GM19238 (cell line): ENCODE results near the gene SPATS2.
"Not testable (repeated sequence)": the region's sequence is repeated elsewhere in the genome, so short reads cannot be mapped to it uniquely, and the experiment has no call there.

Source experiments
- DNase-seq: peaks from one replicate; pipeline ENCODE4 v3.0.0; 2011; ENCODE audit warnings: low spot score; ENCODE audit not compliant: insufficient read length

The SPATS2 gene

DNA sequence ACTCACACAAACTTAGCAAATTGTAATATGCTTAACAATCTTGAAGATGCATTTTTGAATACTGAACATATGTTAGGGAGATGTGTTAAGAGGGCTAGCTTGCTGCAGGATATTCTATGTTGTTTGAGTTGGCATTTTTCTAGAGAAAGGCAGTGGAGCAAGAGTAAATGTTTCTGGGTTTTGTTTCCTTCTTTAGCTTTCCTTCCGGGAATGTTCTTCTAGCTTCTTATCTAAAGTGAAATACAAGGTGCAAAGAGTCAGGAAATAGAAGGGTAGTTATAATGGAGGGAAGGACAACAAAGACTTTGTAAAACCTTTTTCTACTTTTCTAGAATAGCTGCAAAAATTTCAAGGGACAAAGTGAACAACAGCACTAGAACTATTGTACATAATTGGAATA, 94.0 kb downstream of the SPATS2 start:
- DNase-seq, result no peak

DNA sequence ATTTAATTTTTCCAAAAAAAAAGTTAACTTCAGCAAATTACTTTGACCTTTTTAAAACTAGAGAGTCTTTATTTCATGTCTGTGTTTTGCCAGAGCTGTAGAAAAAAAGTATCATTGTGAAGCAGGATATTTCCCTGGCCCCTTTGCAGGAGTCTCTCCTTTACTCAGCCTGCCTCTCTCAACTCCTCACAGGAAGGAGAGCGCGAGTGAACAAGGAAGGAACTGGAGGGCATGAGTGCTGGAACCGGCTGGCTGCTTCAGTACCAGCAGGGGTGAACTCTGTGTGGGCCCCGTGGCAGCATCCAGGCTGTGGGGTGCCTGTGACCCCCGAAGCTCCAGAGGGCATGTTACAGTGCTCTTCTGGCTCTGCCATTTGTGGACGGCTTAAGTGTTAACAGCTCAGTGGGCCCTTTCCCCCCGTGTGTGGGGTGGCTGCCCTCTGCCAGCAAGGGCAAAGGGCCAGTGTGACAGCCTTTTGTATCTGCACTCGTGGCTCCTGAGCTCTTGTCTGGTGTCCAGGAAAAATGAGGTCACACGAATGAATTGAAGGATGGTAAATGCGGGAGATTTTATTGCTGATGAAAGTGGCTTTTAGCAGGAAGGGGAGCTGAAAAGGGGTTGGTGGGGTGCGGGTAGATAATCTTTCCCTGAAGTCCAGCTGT, 95.0 kb downstream of the SPATS2 start:
- no peak for DNase-seq

GRCh38 chr12:49465132-49465531, 97.9 kb downstream of the SPATS2 start:
- no peak for DNase-seq

GRCh38 chr12:49470986-49471385, 103.7 kb downstream of the SPATS2 start:
- no peak for DNase-seq

DNA sequence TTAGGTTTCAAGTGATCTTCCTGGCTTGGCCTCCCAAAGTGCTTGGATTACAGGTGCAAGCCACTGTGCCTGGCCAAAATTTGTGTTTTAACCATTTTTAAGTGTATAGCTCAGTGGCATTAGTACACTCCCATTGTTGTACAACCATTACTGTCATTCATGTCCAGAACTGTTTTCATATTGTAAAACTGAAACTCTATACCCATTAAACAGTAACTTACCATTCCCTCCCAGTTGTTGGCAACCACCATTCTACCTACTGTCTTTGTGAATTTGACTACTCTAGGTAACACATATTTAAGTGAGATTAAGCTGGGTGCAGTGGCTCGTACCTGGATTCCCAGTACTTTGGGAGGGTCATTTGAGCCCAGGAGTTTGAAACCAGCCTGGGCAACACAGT, 104.3 kb downstream of the SPATS2 start:
- no peak for DNase-seq

GRCh38 chr12:49476091-49476490, 108.8 kb downstream of the SPATS2 start:
- no peak for DNase-seq

GRCh38 chr12:49478949-49479664, 111.8 kb downstream of the SPATS2 start:
- DNase-seq, result no peak

- no peak for DNase-seq
Observed at GRCh38 chr12:49482095-49483051, 115.1 kb downstream of the SPATS2 start.

GRCh38 chr12:49483619-49484018, 116.4 kb downstream of the SPATS2 start:
- no peak for DNase-seq

GRCh38 chr12:49487605-49488004, 120.3 kb downstream of the SPATS2 start:
- no peak for DNase-seq

GRCh38 chr12:49489154-49489553, 121.9 kb downstream of the SPATS2 start:
- DNase-seq, result no peak

- no peak for DNase-seq
Observed at GRCh38 chr12:49489720-49490119, 122.5 kb downstream of the SPATS2 start.

DNA sequence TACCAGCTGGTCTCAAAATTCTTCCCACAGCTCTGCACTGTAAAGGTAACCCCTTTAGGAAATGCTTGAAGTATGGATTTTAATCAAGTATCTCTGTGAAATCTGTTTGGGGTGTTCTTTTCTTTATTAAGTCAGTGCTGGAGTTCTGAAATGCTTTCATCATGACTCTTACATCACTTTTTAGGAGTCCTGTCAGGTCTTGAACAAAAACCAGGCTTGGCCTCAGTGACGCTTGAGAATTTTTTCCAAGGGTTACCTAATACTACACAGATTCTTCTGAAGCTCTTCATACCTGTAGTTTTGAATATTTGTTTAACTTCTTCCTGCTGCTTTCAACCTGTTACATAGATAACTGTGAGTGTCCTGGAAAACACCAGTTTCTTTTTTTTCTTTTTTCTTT, 124.6 kb downstream of the SPATS2 start:
- no peak for DNase-seq

GRCh38 chr12:49493900-49494299, 126.6 kb downstream of the SPATS2 start:
- DNase-seq, result no peak

GRCh38 chr12:49496417-49497360, 129.4 kb downstream of the SPATS2 start:
- no peak for DNase-seq

DNA sequence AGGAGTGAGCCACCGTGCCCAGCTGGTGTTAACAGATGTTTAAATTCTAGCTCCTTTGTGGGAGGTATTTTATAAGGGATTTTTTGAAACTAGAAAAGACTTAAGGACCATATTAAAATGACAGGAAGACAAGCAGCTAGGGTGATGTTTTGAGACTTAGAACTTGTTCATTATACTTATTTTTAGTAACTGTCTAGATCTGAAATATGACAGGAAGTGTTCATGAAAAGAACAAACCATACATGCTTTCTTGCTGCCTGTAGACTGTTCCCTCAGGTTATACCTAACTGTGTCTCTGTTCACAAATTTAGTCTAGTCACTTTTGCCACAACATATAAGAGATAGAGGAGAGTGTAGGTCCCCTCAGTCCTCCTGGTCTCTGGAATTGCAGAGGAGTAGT, 134.6 kb downstream of the SPATS2 start:
- DNase-seq, result no peak

DNA sequence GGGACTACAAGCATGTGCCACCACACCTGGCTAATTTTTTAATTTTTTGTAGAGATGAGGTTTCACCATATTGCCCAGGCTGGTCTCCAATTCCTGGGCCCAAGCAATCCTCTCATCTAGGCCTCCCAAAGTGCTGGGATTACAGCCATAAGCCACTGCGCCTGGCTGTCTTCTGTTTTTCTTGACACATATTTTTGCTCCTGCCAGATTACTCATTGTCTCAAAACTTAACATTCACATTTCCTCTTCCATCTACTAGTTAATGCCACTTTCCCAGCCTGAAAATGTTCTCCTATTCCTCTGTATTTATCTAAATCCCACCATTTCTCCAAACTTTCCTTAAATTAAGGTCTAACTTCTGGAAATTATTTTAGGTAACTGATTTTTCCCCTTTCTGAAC, 135.3 kb downstream of the SPATS2 start:
- no peak for DNase-seq

GRCh38 chr12:49503674-49504180, 136.5 kb downstream of the SPATS2 start:
- no peak for DNase-seq

- no peak for DNase-seq
Observed at GRCh38 chr12:49505672-49506071, 138.4 kb downstream of the SPATS2 start.

DNA sequence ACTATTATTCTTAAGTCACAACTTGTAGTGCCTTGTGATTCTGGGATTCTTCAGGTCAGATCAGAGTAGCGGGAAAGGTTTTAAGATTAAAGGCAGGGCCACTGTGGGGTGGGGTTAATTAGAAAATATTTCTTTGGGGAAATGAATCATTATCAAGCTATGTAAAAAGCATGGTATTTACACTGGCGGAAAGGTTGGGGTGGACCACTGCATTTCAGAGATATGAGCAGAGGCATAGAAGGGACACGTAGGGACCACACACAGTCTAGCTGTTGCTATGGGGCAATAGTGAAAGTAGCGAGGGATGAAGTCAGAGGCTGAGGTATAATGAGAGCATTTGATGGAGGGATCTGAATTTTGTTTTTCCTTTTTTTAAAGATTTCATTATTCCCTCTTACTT, 139.9 kb downstream of the SPATS2 start:
- DNase-seq, result no peak

GRCh38 chr12:49509681-49510080, 142.4 kb downstream of the SPATS2 start:
- not testable (repeated sequence) for DNase-seq
